Measurements from ENCODE around the gene SGPL1.

GRCh38 chr10:70770001-70770400 lies 45.7 kb upstream of the SGPL1 start:
- TF ChIP-seq CTCF (optimal IDR thresholded peaks at IDR 0.05 in 1 of 3, IDR thresholded peaks at IDR 0.05 in 1 of 3, conservative IDR thresholded peaks at IDR 0.05 in 1 of 3; ENCODE audit: extremely low read depth in 1 of 3, insufficient read depth in 2 of 3, low read length in 3 of 3) (no peak), EZH2 (IDR thresholded peaks at IDR 0.05; ENCODE audit: low read length) (no peak)
